HEK293 (cell line): ENCODE data around the gene SLC2A14.
"Not testable (repeated sequence)": the region's sequence is repeated elsewhere in the genome, so short reads cannot be mapped to it uniquely, and the experiment has no call there.

Source experiments
- CTCF ChIA-PET: fragments of 350-600 bp; formaldehyde crosslinking; extraction: SDS; loops from one replicate; lab custom pipeline; 2021; ENCODE audit warnings: antibody characterized with exemption; lab: Yijun Ruan, JAX
- POLR2A ChIA-PET: fragments of 300-600 bp; formaldehyde crosslinking; extraction: SDS; loops from one replicate; lab custom pipeline; 2020; ENCODE audit warnings: antibody characterized with exemption, inconsistent platforms; lab: Yijun Ruan, JAX
- H3K27ac ChIP-seq: fragments of 200-500 bp; sonication (Bioruptor generic); 2 replicates; pipeline ENCODE4 v1.5.1; 2014; ENCODE audit warnings: low read depth, low read length, control low read depth, inconsistent platforms; ENCODE audit errors: extremely low read depth
- H3K36me3 ChIP-seq, 2 experiments: fragments of 200-500 bp in 1 of 2; sonication (Bioruptor generic) in 1 of 2; 1 replicate in 1 of 2; 2 replicates in 1 of 2; pipeline ENCODE4 v1.5.1; 2014 to 2017; ENCODE audit warnings: inconsistent platforms in 2 of 2, low read length in 2 of 2; ENCODE audit not compliant: control insufficient read depth in 2 of 2, insufficient read depth in 1 of 2
- H3K4me1 ChIP-seq: fragments of 200-500 bp; sonication (Bioruptor generic); 2 replicates; pipeline ENCODE4 v1.5.1; 2014; ENCODE audit warnings: mild to moderate bottlenecking, low read length, inconsistent platforms; ENCODE audit not compliant: control insufficient read depth, insufficient read depth
- H3K4me3 ChIP-seq: 2 replicates; pipeline ENCODE4 v1.5.1; 2011; ENCODE audit warnings: low read depth, mild to moderate bottlenecking, control low read depth, low read length, moderate library complexity
- H3K9me3 ChIP-seq: fragments of 200-500 bp; sonication (Bioruptor generic); 2 replicates; pipeline ENCODE4 v1.5.1; 2014; ENCODE audit warnings: low read depth, low read length, inconsistent platforms; ENCODE audit not compliant: control insufficient read depth, insufficient read depth
- GLI4 ChIP-seq: fragments of 450-650 bp; formaldehyde crosslinking; IDR thresholded peaks from 2 replicates; pipeline ENCODE4 v1.5.1; 2016; ENCODE audit warnings: missing biosample characterization, missing genetic modification characterization
- HOXA7 ChIP-seq: sonication (generic); formaldehyde crosslinking; IDR thresholded peaks from 2 replicates; pipeline ENCODE4 v1.8.1; 2022; ENCODE audit warnings: missing genetic modification reagents, borderline replicate concordance
- PRDM2 ChIP-seq: fragments of 450-650 bp; formaldehyde crosslinking; IDR thresholded peaks from 2 replicates; pipeline ENCODE4 v1.5.1; 2016; ENCODE audit warnings: missing biosample characterization, missing genetic modification characterization, borderline replicate concordance
- YY2 ChIP-seq: fragments of 450-650 bp; formaldehyde crosslinking; IDR thresholded peaks from 2 replicates; pipeline ENCODE4 v1.5.1; 2016; ENCODE audit warnings: missing biosample characterization, missing genetic modification characterization
- ZBTB20 ChIP-seq: fragments of 450-650 bp; formaldehyde crosslinking; IDR thresholded peaks from 2 replicates; pipeline ENCODE4 v1.5.1; 2016; ENCODE audit warnings: missing biosample characterization, missing genetic modification characterization
- ZNF16 ChIP-seq: fragments of 450-650 bp; formaldehyde crosslinking; IDR thresholded peaks from 2 replicates; pipeline ENCODE4 v1.5.1; 2016; ENCODE audit warnings: low read depth, missing biosample characterization, missing genetic modification characterization
- ZNF2 ChIP-seq: fragments of 450-650 bp; formaldehyde crosslinking; IDR thresholded peaks from 2 replicates; pipeline ENCODE4 v1.5.1; 2016; ENCODE audit warnings: missing biosample characterization, missing genetic modification characterization
- ZNF341 ChIP-seq: fragments of 450-650 bp; formaldehyde crosslinking; IDR thresholded peaks from 2 replicates; pipeline ENCODE4; 2016; ENCODE audit warnings: low read depth, missing biosample characterization, missing genetic modification characterization
- ZNF561 ChIP-seq: fragments of 450-650 bp; IDR thresholded peaks from 2 replicates; pipeline ENCODE4 v1.5.1; 2018; ENCODE audit warnings: missing biosample characterization, missing genetic modification characterization, borderline replicate concordance
- ZNF629 ChIP-seq: fragments of 450-650 bp; formaldehyde crosslinking; IDR thresholded peaks from 2 replicates; pipeline ENCODE4 v1.5.1; 2017; ENCODE audit warnings: missing biosample characterization, missing genetic modification characterization
- ZNF692 ChIP-seq: fragments of 450-650 bp; formaldehyde crosslinking; IDR thresholded peaks from 2 replicates; pipeline ENCODE4 v1.5.1; 2016; ENCODE audit warnings: missing biosample characterization, missing genetic modification characterization
- ZNF791 ChIP-seq: fragments of 450-650 bp; formaldehyde crosslinking; IDR thresholded peaks from 2 replicates; pipeline ENCODE4 v1.5.1; 2016; ENCODE audit warnings: missing biosample characterization, missing genetic modification characterization

The SLC2A14 gene

GRCh38 chr12:7806863-7807487, 65.7 kb downstream of the SLC2A14 start (continued):
- no peak for TF ChIP-seq HOXA7 (CRISPR knock-in tag)
- TF ChIP-seq ZNF341 = no peak

GRCh38 chr12:7806319-7806718, 66.4 kb downstream of the SLC2A14 start:
- not testable (repeated sequence) for H3K4me1 ChIP-seq, H3K27ac ChIP-seq, H3K4me3 ChIP-seq, H3K36me3 ChIP-seq, H3K9me3 ChIP-seq
- ChIA-PET POLR2A (interaction anchor here (1.1 kb wide), 1 partner anchor 91 kb away, joined by 3 read pairs; no protein-coding TSS in a partner anchor), CTCF (interaction anchor here (0.6 to 4.8 kb wide), 19 partner anchors 12 to 1448 kb away, joined by 3 to 62 read pairs (median 3); no protein-coding TSS in a partner anchor)

- Histone ChIP-seq H3K36me3 (no peaks in the 10 kb centered on the region), H3K4me1 (0 out of 2 replicates have a peak, but pooled peaks cover 2% of the 10 kb centered on the region)
- POLR2A ChIA-PET = no interaction called here
- no peak for TF ChIP-seq ZNF629
- TF ChIP-seq ZNF791 (tag by site-specific recombination) = no peak
- no peak for TF ChIP-seq ZBTB20 (tag by site-specific recombination)
- no peak for TF ChIP-seq ZNF561 (tag by site-specific recombination)
- TF ChIP-seq ZNF2 (tag by site-specific recombination) = no peak
- TF ChIP-seq GLI4 (tag by site-specific recombination) = no peak
- TF ChIP-seq YY2 (tag by site-specific recombination) = no peak
- no peak for TF ChIP-seq ZNF692 (tag by site-specific recombination)
- no peak for TF ChIP-seq ZNF16
- no peak for TF ChIP-seq PRDM2
- TF ChIP-seq, all 188 proteins: peak for 0
- CTCF ChIA-PET = interaction anchor here (1.0 to 1.2 kb wide), 3 partner anchors 86 to 159 kb away, joined by 3 to 5 read pairs (median 4); no protein-coding TSS in a partner anchor
- no peak overlapping the region for H3K4me3 ChIP-seq
- H3K27ac ChIP-seq = no peak overlapping the region
- H3K9me3 ChIP-seq = no peaks in the 10 kb centered on the region
Observed at GRCh38 chr12:7801460-7801859, 71.3 kb downstream of the SLC2A14 start.

- H3K4me1 ChIP-seq, H3K4me3 ChIP-seq, H3K36me3 ChIP-seq, H3K27ac ChIP-seq, H3K9me3 ChIP-seq, POLR2A ChIA-PET: not testable (repeated sequence)
- CTCF ChIA-PET = interaction anchor here (0.6 to 1.0 kb wide), 3 partner anchors 9 to 160 kb away, joined by 3 to 4 read pairs (median 4); no protein-coding TSS in a partner anchor
Observed at GRCh38 chr12:7798750-7799308, 73.9 kb downstream of the SLC2A14 start.
